GM20431 (cell line): ENCODE measurements around the gene R3HDM2.
"Not testable (repeated sequence)": the region's sequence is repeated elsewhere in the genome, so short reads cannot be mapped to it uniquely, and the experiment has no call there.

Experiments
- in situ Hi-C: fragments of 300-500 bp; cut with MseI, MboI; formaldehyde crosslinking; loops from one replicate; pipeline ENCODE4 v1.15.0; 2020; ENCODE audit warnings: low sequenced_read_pairs; ENCODE audit not compliant: unreplicated experiment

Gene R3HDM2

DNA sequence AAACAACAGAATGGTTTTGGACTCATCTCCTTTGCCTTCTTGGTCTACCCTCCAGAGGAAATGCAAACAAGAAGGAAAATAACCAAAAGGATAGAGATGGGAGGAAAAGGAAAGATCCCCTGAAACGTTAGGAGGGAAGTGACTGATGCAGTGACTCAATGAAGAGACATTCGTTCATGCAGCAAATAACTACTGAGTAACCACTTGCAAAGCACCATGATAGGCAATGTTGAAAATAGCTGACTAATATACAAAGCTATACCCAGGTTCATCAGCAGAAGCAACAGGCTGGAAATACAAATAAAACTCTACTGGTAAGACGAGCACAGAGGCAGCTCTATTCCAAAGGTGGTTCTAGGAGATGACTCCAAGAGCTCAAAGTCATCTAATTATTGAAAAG lies 41.8 kb downstream of the R3HDM2 start:
- in situ Hi-C loops = no loop called here

DNA sequence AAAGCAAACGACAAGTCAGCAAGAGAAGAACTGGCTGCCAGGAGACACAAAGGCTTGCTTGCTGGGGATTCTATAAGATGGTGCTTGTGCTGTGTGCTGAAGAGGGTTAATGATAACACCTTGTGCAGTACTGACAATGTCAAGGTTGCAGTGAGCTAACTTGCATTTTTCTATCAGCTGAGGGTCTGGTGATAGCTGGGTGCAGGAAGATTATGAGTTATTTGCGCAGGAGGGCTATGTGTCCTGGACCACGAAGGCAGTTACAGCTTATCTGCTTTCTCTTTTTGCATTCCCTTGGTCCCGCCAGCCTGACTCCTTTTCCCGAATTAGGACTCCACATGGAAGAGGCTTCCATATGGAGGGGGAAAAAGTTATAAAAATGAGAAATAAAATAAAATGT lies 42.4 kb downstream of the R3HDM2 start:
- in situ Hi-C loops = no loop called here

- in situ Hi-C loops = no loop called here
Measured at GRCh38 chr12:57386187-57386720, 44.6 kb downstream of the R3HDM2 start.

GRCh38 chr12:57385586-57385985 lies 45.3 kb downstream of the R3HDM2 start:
- in situ Hi-C loops = no loop called here

DNA sequence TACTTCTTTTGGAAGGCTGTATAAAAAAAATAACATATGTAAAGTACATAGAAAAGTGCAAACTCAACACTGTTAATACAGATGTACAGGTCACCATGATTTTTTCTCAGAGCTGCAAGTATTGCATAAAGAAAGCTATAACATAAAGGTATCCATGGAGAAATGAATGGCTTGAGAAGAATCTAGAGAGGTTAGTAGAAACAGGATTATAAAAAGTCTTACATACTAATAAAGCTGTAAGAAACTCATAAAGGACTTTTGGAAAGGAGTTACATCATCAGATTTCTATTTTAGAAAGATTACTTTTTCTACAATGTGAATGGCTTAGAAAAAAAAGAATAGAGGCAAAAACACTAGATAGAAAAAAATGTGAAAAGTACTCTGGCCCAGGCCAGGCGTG lies 46.4 kb downstream of the R3HDM2 start:
- in situ Hi-C loops = no loop called here

DNA sequence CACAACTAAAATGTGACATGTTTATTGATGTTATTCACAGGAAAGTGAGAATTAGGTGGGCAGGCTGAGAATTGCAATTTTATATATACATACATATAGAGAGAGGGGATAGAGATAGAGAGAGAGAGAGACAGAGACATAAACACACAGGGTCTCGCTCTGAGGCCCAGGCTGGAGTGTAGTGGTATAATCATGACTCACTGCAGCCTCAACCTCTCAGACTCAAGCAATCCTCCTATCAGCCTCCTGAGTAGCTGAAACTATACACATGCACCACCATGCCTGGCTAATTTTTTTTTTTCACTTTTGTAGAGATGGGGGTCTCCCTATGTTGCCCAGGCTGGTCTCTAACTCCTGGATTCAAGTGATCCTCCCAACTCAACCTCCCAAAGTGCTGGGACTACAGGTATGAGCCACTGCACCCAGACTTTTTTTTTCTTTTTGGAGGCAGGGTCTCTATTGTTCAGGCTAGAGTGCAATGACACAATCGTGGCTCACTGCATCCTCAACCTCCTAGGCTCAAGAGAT lies 49.1 kb downstream of the R3HDM2 start:
- in situ Hi-C loops = no loop called here

GRCh38 chr12:57380300-57380699 lies 50.5 kb downstream of the R3HDM2 start:
- in situ Hi-C loops = no loop called here

- in situ Hi-C loops = no loop called here
Measured at GRCh38 chr12:57377103-57377840, 53.6 kb downstream of the R3HDM2 start.

GRCh38 chr12:57372233-57372632 lies 58.6 kb downstream of the R3HDM2 start:
- in situ Hi-C loops = no loop called here

DNA sequence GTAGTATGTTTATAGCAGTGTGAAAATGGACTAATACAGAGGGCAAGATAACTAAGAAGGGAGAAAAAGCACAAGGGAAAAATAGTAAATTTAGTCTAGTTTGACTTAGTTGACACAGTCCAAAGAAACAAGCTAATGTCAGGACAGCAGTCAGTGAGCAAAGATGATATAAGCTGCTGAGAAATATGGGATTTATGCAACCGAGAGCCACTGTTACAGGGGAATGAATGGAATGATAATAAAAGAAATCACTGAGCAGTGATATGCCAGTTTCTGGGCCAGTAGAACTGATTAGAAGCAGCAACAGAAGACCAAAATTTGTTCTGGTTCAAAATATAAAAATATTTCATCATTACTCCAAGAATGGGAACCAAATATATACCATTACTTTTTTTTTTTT lies 60.1 kb downstream of the R3HDM2 start:
- in situ Hi-C loops = no loop called here

- in situ Hi-C loops = no loop called here
Measured at GRCh38 chr12:57370072-57370471, 60.8 kb downstream of the R3HDM2 start.

DNA sequence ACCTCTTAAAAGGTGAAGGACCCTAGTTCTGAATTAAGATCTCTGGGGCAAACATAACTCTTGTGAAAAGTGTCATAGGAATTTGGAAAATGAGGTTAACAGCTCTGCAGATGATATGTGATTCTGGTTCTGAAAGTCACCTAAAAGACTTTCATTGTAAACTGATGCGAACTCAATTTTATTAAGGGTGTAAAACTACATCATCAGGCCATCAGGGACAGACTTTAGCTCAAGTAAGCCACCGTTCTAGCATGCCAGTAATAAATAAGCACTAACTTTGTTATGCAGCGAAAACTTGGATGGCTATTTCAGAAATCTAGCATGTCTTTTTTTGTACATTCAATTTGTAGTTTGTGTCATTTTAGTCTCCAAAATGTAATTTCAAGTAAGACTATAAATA lies 61.6 kb downstream of the R3HDM2 start:
- in situ Hi-C loops = no loop called here

DNA sequence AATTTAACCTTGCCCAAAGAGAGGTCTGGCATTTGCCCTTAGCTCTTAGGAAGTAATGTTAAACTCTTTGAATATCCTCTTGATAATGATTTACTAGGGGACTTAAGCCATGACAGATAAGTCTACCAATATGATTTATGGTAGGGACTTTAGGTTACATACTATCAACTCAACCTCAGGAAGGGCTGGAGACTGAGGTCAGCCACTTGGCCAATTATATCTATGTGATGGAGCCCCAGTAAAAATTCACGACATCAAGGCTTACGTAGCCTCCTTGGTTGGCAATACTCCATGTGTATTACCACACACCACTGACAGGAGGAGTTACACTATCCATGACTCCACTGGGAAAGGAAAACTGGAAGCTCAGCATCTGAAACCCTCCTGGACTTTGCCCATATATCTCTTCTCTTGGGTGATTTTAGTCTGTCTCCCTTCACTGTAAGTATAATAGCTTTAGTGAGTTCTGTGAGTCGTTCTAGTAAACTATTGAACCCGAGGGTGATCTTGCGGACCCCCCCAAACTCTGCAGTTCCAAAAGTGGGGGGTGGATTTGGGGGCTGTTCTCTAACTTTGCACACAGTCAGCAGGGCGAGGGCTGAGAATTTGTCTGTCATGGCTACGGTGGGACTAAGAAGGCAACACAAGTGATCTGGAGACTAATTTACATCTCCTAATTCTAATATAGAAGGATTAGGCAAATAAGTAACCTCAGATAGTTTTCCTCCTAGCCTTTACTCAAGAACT lies 62.3 kb downstream of the R3HDM2 start:
- in situ Hi-C loops = no loop called here

DNA sequence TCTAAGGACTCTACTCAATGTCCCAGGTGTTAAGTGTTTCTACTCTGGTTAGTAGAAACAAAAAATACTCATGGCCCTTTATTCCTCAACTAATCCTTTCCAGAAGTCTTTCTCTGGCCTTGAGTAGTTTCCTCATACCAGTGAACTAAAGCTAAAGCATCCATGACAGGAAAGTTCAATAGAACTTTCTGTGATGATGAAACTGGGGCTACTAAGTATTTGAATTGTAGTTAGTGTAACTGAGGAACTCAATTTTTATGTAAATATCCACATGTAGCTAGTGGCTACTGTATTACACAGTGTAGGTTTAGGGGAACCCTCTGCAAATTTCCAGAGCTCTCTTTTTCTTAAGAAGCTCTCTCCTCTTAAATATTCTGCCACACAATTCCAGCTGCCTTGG lies 63.7 kb downstream of the R3HDM2 start:
- in situ Hi-C loops = no loop called here

DNA sequence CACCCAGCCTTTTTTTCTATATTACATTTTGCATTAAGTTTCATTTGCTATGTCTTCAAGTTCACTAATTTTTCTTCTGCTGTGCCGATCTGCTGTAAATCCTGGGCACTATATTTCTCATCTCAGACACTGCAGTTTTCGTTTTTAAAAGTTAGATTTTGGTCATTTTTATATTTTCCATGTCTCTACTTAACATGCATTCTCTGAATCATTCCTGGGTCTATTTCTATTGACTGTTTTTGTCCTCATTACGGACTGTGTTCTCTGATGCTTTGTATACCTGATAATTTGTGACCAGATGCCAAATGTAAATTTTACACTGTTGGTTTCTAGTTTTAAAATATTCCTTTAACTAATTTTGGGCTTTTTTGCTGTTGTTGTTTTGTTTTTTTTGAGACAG lies 64.5 kb downstream of the R3HDM2 start:
- in situ Hi-C loops = no loop called here

DNA sequence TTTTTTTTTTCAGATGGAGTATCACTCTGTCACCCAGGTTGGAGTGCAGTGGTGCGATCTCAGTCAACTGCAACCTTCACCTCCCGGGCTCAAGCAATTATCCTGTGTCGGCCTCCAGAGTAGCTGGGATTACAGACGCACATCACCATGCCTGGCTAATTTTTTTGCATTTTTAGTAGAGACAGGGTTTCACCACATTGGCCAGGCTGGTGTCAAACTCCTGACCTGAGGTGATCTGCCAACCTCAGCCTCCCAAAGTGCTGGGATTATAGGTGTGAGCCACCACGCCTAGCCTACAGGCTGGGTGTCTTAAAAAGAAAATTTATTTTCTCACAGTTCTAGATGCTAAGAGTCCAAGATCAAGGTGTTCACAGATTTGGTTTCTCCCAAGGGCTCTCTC lies 66.7 kb downstream of the R3HDM2 start:
- in situ Hi-C loops = not testable (repeated sequence)

DNA sequence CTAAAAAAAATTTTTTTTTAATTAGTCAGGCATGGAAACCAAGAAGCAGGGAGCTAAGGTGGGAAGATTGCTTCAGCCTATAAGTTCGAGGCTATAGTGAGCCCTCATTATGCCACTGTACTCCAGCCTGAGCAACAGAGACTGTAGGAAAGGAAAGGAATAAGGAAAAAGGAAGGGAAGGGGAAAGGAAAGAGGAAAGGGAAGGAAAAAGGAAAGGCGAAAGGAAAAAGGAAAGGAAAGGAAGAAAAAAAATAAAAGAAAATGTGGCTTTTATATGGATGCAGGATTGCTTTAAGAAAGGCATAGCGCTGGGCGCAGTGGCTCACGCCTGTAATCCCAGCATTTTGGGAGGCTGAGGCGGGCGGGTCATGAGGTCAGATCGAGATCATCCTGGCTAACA lies 70.4 kb downstream of the R3HDM2 start:
- in situ Hi-C loops = no loop called here

DNA sequence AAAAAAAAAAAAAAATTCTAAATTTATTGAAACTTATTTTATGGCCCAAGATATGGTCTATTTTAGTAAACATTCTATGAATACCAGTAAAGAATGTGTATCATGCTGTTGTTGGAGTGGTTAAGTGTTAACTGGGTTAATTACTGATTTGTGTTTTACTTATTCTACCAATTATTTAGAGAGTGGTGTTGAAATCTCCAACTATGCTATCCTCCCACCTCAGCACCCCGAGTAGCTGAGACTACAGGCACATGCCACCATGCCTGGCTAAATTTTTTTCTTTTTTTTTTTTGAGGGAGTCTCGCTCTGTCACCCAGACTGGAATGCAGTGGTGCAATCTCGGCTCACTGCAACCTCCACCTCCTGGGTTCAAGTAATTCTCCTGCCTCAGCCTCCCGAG lies 72.2 kb downstream of the R3HDM2 start:
- in situ Hi-C loops = no loop called here

DNA sequence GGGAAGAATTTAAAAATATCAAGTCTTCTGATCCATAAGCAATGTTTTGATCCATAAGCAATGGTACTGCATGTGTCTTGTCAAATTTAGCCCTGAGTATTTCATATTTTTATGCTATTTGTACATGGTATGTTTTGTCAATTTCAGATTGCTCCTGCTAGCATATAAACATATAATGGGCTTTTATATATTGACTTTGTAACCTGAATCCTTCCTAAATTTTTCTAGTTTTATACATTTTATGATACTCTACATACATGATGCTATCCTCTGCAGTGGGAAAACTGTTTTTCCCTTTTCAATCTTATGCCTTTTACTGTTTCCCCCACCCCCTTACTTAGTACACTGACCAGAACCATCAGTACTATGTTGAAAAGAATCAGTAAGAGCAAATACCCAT lies 75.1 kb downstream of the R3HDM2 start:
- in situ Hi-C loops = no loop called here

GRCh38 chr12:57352166-57352565 lies 78.7 kb downstream of the R3HDM2 start:
- in situ Hi-C loops = no loop called here

- in situ Hi-C loops = no loop called here
Measured at GRCh38 chr12:57347284-57347683, 83.6 kb downstream of the R3HDM2 start.
